ENCODE measurements around the gene PRKCH. TPM values are rescaled to one million over a fixed set of nuclear protein-coding genes. Genes with fewer than 3 reads are reported as not detected.

Gene PRKCH
- polyA plus RNA-seq, 3 donors: 3.6 to 6.2 (median 5.4) TPM

DNA sequence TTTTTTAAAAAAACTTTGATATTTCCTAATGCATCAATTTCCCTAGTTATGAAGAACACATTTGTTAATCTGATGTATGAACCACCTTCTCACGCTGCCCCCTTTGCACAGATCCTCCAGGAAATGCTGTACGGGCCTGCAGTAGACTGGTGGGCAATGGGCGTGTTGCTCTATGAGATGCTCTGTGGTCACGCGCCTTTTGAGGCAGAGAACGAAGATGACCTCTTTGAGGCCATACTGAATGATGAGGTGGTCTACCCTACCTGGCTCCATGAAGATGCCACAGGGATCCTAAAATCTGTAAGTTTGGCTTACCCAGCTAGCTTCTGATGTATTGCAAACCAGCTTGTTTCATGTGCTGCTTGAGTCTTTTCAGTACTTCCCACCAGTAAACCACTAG is 208.9 kb downstream of the PRKCH start:
- intact Hi-C loops (cut with micrococcal nuclease): no loop called here
- no peaks in the 10 kb centered on the region for H3K79me2 ChIP-seq (ENCODE audit: insufficient read depth, low read length)
- H3K9ac ChIP-seq (ENCODE audit: insufficient read depth, low read length, poor library complexity, severe bottlenecking): no peak overlapping the region
- peaks cover 37 to 45% of the 10 kb centered on the region in 2 donors for H3K36me3 Mint-ChIP-seq
- H3K36me3 ChIP-seq (replicated peaks in 1 of 2; ENCODE audit: control insufficient read depth in 1 of 2, insufficient read depth in 2 of 2, low read length in 2 of 2): peaks cover 0 to 15% of the 10 kb centered on the region in 2 donors
- H3K4me1 Mint-ChIP-seq: peaks cover 45% of the 10 kb centered on the region
- H3K4me3 ChIP-seq (replicated peaks in 1 of 3; ENCODE audit: low read depth in 2 of 3, low read length in 3 of 3): no peak overlapping the region
- H3K9me3 ChIP-seq (replicated peaks in 1 of 2; ENCODE audit: control insufficient read depth in 1 of 2, insufficient read depth in 1 of 2, low read length in 2 of 2): no peaks in the 10 kb centered on the region
- no peak overlapping the region for H3K4me3 Mint-ChIP-seq
- WGBS (ENCODE audit: insufficient coverage): 96% methylated on average over 5 of the region's 6 CpGs
- peak overlapping the region in 1 of 7 donors; percentile 57 for H3K27ac Mint-ChIP-seq
- no peak for DNase-seq
- no peak overlapping the region for H3K27ac ChIP-seq (ENCODE audit: low read depth in 1 of 2, low read length in 2 of 2)
- H3K27me3 ChIP-seq (ENCODE audit: control insufficient read depth in 2 of 2, insufficient read depth in 2 of 2, low read length in 2 of 2): no peaks in the 10 kb centered on the region
- TF ChIP-seq, protein P1, sequence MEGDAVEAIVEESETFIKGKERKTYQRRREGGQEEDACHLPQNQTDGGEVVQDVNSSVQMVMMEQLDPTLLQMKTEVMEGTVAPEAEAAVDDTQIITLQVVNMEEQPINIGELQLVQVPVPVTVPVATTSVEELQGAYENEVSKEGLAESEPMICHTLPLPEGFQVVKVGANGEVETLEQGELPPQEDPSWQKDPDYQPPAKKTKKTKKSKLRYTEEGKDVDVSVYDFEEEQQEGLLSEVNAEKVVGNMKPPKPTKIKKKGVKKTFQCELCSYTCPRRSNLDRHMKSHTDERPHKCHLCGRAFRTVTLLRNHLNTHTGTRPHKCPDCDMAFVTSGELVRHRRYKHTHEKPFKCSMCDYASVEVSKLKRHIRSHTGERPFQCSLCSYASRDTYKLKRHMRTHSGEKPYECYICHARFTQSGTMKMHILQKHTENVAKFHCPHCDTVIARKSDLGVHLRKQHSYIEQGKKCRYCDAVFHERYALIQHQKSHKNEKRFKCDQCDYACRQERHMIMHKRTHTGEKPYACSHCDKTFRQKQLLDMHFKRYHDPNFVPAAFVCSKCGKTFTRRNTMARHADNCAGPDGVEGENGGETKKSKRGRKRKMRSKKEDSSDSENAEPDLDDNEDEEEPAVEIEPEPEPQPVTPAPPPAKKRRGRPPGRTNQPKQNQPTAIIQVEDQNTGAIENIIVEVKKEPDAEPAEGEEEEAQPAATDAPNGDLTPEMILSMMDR (IDR thresholded peaks at IDR 0.05): no peak
- H3K4me2 ChIP-seq (replicated peaks; ENCODE audit: extremely low read depth, low read length, poor library complexity, severe bottlenecking): no peak overlapping the region
- H3K9me3 Mint-ChIP-seq: peaks cover 0 to 3% (median 0%) of the 10 kb centered on the region in 7 donors
- no peaks in the 10 kb centered on the region for H4K20me1 ChIP-seq (ENCODE audit: insufficient read depth, low read length)
- H2AFZ ChIP-seq (ENCODE audit: insufficient read depth, low read depth, low read length, poor library complexity, severe bottlenecking): no peak overlapping the region
- H3K4me1 ChIP-seq (ENCODE audit: control insufficient read depth in 1 of 2, insufficient read depth in 2 of 2, low read length in 2 of 2): peaks cover 9 to 16% of the 10 kb centered on the region in 2 donors
- peaks cover 0 to 1% (median 0%) of the 10 kb centered on the region in 3 donors for H3K27me3 Mint-ChIP-seq (ENCODE audit: low read depth in 3 of 3)

DNA sequence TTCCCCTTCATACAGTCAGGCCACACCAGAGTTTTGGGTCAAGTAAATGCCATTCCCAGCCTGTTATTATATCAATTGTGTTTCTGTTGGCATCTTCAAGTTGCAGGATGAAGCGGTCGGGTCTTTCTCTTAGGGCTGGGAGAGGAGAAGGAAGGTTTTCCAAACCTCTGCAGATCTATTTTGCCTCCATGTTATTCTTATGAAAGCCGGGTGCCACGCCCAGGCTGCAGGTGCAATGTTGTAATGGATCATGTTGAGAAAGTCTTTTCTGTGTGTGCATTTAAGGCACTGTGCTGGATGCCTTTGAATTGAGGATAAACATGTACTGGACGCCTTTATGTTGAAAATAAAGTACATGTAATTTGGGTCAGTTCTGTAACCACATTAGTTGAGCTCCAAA is 209.5 kb downstream of the PRKCH start:
- H3K79me2 ChIP-seq (ENCODE audit: insufficient read depth, low read length): no peaks in the 10 kb centered on the region
- no peak overlapping the region for H3K4me2 ChIP-seq (replicated peaks; ENCODE audit: extremely low read depth, low read length, poor library complexity, severe bottlenecking)
- H2AFZ ChIP-seq (ENCODE audit: insufficient read depth, low read depth, low read length, poor library complexity, severe bottlenecking): no peak overlapping the region
- no peak overlapping the region for H3K4me3 Mint-ChIP-seq
- H3K27ac ChIP-seq (ENCODE audit: low read depth in 1 of 2, low read length in 2 of 2): no peak overlapping the region
- peaks cover 0 to 16% of the 10 kb centered on the region in 2 donors for H3K36me3 ChIP-seq (replicated peaks in 1 of 2; ENCODE audit: control insufficient read depth in 1 of 2, insufficient read depth in 2 of 2, low read length in 2 of 2)
- WGBS (ENCODE audit: insufficient coverage): 100% methylated on average over 2 of the region's 5 CpGs
- no peaks in the 10 kb centered on the region for H3K27me3 ChIP-seq (ENCODE audit: control insufficient read depth in 2 of 2, insufficient read depth in 2 of 2, low read length in 2 of 2)
- H3K27ac Mint-ChIP-seq: no peak overlapping the region
- no peak overlapping the region for H3K4me3 ChIP-seq (replicated peaks in 1 of 3; ENCODE audit: low read depth in 2 of 3, low read length in 3 of 3)
- H3K27me3 Mint-ChIP-seq (ENCODE audit: low read depth in 3 of 3): peaks cover 0 to 2% (median 0%) of the 10 kb centered on the region in 3 donors
- no peaks in the 10 kb centered on the region for H4K20me1 ChIP-seq (ENCODE audit: insufficient read depth, low read length)
- peaks cover 40% of the 10 kb centered on the region for H3K4me1 Mint-ChIP-seq
- no peak for DNase-seq
- peaks cover 3 to 10% of the 10 kb centered on the region in 2 donors for H3K4me1 ChIP-seq (ENCODE audit: control insufficient read depth in 1 of 2, insufficient read depth in 2 of 2, low read length in 2 of 2)
- intact Hi-C loops (cut with micrococcal nuclease): no loop called here
- TF ChIP-seq, protein P1 (IDR thresholded peaks at IDR 0.05): no peak
- no peak overlapping the region for H3K9ac ChIP-seq (ENCODE audit: insufficient read depth, low read length, poor library complexity, severe bottlenecking)
- H3K9me3 ChIP-seq (replicated peaks in 1 of 2; ENCODE audit: control insufficient read depth in 1 of 2, insufficient read depth in 1 of 2, low read length in 2 of 2): no peaks in the 10 kb centered on the region
- H3K9me3 Mint-ChIP-seq: peaks cover 0 to 3% (median 0%) of the 10 kb centered on the region in 7 donors
- peaks cover 41 to 50% of the 10 kb centered on the region in 2 donors for H3K36me3 Mint-ChIP-seq

All from CD14-positive monocyte (primary cell).